Vagina (tissue), 2 donors: ENCODE measurements around the gene PRSS27. TPM values are rescaled to one million over a fixed set of nuclear protein-coding genes. Genes with fewer than 3 reads are reported as not detected.

Source experiments
- DNase-seq, 2 donors: peaks; one replicate each; pipeline ENCODE4 v3.0.0-alpha.2; 2017; ENCODE audit errors: extremely low spot score in 2 of 2
- H3K27ac ChIP-seq: fragments of 200-600 bp; sonication (generic); one replicate; pipeline ENCODE4 v1.5.1; 2019
- H3K27me3 ChIP-seq: fragments of 200-600 bp; sonication (generic); one replicate; pipeline ENCODE4 v1.5.1; 2019
- H3K36me3 ChIP-seq, 2 donors: fragments of 200-600 bp; sonication (generic); one replicate each; pipeline ENCODE4 v1.5.1; 2017 to 2019
- H3K4me1 ChIP-seq: fragments of 200-600 bp; sonication (generic); one replicate; pipeline ENCODE4 v1.5.1; 2019
- H3K4me3 ChIP-seq, 2 donors: fragments of 200-600 bp; sonication (generic); 1 replicate in 1 of 2; 2 replicates in 1 of 2; pipeline ENCODE4 v1.5.1; 2016 to 2019
- H3K9me3 ChIP-seq: fragments of 200-600 bp; sonication (generic); one replicate; pipeline ENCODE4 v1.5.1; 2019
- POLR2A ChIP-seq, 2 donors: fragments of 450-650 bp; IDR thresholded peaks; one replicate each; pipeline ENCODE4 v1.6.1; 2017; ENCODE audit warnings: antibody characterized with exemption in 2 of 2, mild to moderate bottlenecking in 2 of 2, moderate library complexity in 2 of 2
- POLR2AphosphoS5 ChIP-seq, 2 donors: sonication (generic); formaldehyde crosslinking; IDR thresholded peaks; one replicate each; pipeline ENCODE4 v1.9.0; 2017; ENCODE audit warnings: antibody characterized with exemption in 2 of 2, mild to moderate bottlenecking in 2 of 2, low read depth in 1 of 2; ENCODE audit not compliant: insufficient read depth in 1 of 2
- intact Hi-C: fragments of 100-400 bp; cut with DNase I; formaldehyde crosslinking; loops from one replicate; pipeline ENCODE4 v1.15.1; 2023
- total RNA-seq: library from RNA; depleted of rRNA; stranded (reverse); fragments of >200 nt; gene quantifications from one replicate; pipeline ENCODE4 v1.2.3, GENCODE V29; 2016
- TF ChIP-seq, protein P1 (sequence below), 3 experiments: fragments of 450-650 bp in 2 of 3; fragments of 200-600 bp in 1 of 3; sonication (generic) in 1 of 3; IDR thresholded peaks; one replicate each; pipeline ENCODE4 v1.5.1; 2017 to 2019; ENCODE audit warnings: antibody characterized with exemption in 3 of 3, mild to moderate bottlenecking in 2 of 3, moderate library complexity in 2 of 3

Gene PRSS27
- total RNA-seq, 1 donor from 2014 or later: 61.6 TPM

DNA sequence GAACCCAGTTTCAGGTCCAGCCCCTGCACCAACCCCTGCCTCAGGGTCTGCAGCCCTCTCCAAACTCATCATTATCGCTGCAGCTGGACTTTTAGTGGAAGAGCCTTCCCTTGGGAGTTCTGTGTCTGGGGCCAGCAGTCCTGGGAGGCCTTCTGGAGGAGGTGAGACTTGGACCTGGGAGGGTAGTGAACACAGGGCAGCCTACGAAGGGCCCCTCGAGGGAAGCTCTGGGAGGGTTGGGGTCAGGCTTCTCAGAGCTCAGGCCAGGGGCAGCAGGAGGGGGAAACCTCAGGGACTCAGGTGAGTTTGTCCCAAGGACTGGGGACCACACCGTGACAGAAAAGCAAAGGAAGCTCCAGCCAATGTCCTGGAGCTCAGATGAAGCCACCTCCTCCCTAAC is 21.1 kb upstream of the PRSS27 start:
- H3K4me1 ChIP-seq: no peaks in the 10 kb centered on the region
- no peak for DNase-seq
- TF ChIP-seq POLR2AphosphoS5 (IDR thresholded peaks at IDR 0.05; ENCODE audit: insufficient read depth in 1 of 2, low read depth in 1 of 2) (no peak), POLR2A (IDR thresholded peaks at IDR 0.05) (no peak)
- TF ChIP-seq, protein P1, sequence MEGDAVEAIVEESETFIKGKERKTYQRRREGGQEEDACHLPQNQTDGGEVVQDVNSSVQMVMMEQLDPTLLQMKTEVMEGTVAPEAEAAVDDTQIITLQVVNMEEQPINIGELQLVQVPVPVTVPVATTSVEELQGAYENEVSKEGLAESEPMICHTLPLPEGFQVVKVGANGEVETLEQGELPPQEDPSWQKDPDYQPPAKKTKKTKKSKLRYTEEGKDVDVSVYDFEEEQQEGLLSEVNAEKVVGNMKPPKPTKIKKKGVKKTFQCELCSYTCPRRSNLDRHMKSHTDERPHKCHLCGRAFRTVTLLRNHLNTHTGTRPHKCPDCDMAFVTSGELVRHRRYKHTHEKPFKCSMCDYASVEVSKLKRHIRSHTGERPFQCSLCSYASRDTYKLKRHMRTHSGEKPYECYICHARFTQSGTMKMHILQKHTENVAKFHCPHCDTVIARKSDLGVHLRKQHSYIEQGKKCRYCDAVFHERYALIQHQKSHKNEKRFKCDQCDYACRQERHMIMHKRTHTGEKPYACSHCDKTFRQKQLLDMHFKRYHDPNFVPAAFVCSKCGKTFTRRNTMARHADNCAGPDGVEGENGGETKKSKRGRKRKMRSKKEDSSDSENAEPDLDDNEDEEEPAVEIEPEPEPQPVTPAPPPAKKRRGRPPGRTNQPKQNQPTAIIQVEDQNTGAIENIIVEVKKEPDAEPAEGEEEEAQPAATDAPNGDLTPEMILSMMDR (IDR thresholded peaks at IDR 0.05): no peak
- intact Hi-C loops: no loop called here
- no peaks in the 10 kb centered on the region for H3K27me3 ChIP-seq
- no peaks in the 10 kb centered on the region for H3K9me3 ChIP-seq
- H3K4me3 ChIP-seq: no peak overlapping the region
- no peak overlapping the region for H3K27ac ChIP-seq
- no peaks in the 10 kb centered on the region for H3K36me3 ChIP-seq

DNA sequence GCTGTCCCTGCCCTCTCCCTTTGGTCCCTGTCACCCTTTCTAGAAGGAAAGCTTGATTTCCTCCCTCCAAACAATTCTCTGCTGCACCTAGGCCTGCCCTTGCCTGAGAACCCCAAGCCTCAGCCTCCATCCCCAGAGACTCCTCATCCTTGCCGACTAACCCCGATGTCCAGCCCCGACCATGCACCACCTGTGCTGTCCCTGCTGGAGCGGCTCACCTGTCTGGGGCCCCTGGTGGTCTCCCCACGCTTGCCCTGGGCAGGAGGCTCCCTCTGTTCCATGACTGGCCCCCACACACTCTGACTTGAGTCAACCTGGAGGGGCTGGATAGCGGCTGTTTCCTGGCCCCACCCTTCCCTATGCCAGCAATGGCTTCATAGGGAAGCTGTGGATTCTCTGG is 20.5 kb upstream of the PRSS27 start:
- intact Hi-C loops: no loop called here
- H3K4me3 ChIP-seq: no peak overlapping the region
- DNase-seq: no peak

DNA sequence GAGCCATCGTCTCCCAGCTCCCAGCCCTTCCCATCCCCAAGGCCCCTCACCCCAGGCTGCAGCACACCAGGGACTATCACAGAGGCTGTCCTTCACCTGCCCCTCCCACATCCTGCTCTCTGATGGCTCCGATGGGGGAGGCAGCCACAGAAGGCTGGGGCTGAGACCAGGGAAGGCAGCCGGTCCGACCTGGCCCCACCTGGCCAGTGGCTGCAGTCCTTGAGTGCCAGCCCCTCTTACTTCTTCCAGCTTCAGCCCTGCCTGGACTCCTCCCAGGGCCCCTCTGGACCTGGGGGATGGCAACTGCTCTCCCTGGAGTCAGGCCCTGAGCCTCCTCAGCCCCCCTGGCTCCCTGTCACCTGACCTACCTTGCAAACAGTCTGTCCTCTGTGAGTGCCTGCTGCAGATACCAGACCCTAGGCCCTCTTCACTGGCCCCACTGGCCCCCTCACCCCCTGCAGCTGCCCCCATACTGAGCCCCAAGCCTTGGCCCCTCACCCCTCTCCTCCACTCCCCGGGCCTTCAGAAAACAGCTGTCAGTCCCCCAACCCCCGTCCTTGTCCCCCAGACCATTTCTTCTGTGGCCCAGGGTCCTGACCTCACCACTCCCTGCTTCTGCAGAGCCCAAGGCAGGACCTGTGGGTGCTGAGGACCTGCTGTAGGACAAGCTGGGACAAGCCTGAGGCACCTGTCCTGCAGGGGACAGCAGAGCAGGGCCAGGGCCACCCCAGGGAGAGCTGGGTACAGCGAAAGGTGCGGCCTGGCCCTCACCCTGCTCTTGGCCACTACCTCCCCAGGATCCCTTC is 19.8 kb upstream of the PRSS27 start:
- no peaks in the 10 kb centered on the region for H3K4me1 ChIP-seq
- H3K9me3 ChIP-seq: no peaks in the 10 kb centered on the region
- TF ChIP-seq POLR2AphosphoS5 (IDR thresholded peaks at IDR 0.05; ENCODE audit: insufficient read depth in 1 of 2, low read depth in 1 of 2) (no peak), POLR2A (IDR thresholded peaks at IDR 0.05) (no peak)
- H3K27me3 ChIP-seq: no peaks in the 10 kb centered on the region
- H3K36me3 ChIP-seq: no peaks in the 10 kb centered on the region
- H3K27ac ChIP-seq: no peak overlapping the region
- DNase-seq: no peak
- intact Hi-C loops: no loop called here
- H3K4me3 ChIP-seq: no peak overlapping the region

More for the DNA sequence above, 20.5 kb upstream of the PRSS27 start:
- no peaks in the 10 kb centered on the region for H3K27me3 ChIP-seq
- H3K36me3 ChIP-seq: no peaks in the 10 kb centered on the region
- no peaks in the 10 kb centered on the region for H3K4me1 ChIP-seq
- TF ChIP-seq POLR2A (IDR thresholded peaks at IDR 0.05): no peak
- TF ChIP-seq, protein P1 (IDR thresholded peaks at IDR 0.05): no peak
- no peak for TF ChIP-seq POLR2AphosphoS5 (IDR thresholded peaks at IDR 0.05; ENCODE audit: insufficient read depth in 1 of 2, low read depth in 1 of 2)
- no peaks in the 10 kb centered on the region for H3K9me3 ChIP-seq
- no peak overlapping the region for H3K27ac ChIP-seq

DNA sequence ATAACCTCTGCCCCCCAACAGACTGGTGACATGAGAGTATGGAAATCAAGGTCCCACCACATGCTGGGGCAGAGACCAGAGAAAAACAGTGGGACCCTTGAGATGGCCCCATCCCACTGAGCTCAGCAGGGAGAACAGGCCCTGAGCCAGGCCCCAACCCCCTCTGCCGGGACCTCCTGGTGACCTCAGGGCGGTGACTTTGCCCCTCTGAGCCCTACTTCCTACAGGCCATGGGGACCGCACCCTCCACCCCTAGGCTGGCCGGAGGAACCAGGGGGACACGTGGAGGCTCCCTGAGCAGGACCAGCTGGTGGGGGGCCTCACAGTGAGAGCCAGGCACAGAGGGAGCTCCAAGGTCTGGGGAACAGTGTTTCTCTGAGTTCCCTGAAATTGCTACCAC is 18.6 kb upstream of the PRSS27 start:
- Histone ChIP-seq H3K4me1 (no peaks in the 10 kb centered on the region), H3K4me3 (no peak overlapping the region), H3K27me3 (no peaks in the 10 kb centered on the region), H3K27ac (no peak overlapping the region), H3K36me3 (no peaks in the 10 kb centered on the region), H3K9me3 (no peaks in the 10 kb centered on the region)
- TF ChIP-seq POLR2AphosphoS5 (IDR thresholded peaks at IDR 0.05; ENCODE audit: insufficient read depth in 1 of 2, low read depth in 1 of 2) (no peak), POLR2A (IDR thresholded peaks at IDR 0.05) (no peak)
- TF ChIP-seq, protein P1 (IDR thresholded peaks at IDR 0.05): no peak
- DNase-seq: no peak
- intact Hi-C loops: no loop called here

DNA sequence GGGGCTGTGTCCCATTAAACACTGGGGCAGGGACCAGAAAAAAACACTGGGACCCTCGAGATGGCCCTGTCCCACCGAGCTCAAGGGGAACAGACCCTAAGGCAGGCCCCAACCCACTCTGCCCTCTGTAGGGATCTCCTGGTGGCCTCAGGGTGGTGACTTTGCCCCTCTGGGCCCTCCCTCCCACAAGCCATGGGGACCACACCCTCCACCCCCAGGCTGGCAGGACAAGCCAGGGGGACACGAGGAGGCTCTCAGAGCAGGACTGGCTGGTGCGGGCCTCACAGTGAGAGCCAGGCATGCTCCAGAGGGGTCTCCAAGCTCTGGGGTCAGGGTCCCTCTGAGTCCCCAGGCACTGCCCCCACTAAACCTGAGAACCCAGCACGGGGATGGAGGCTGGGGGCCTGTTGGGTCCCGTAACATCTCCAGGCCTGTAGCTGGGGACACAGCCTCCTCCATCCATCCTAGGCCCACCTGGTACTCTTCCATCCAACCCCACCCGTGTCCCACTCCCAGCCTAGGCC is 17.9 kb upstream of the PRSS27 start:
- Histone ChIP-seq H3K9me3 (no peaks in the 10 kb centered on the region), H3K36me3 (no peaks in the 10 kb centered on the region), H3K4me3 (no peak overlapping the region), H3K4me1 (no peaks in the 10 kb centered on the region), H3K27me3 (no peaks in the 10 kb centered on the region), H3K27ac (no peak overlapping the region)
- intact Hi-C loops: no loop called here
- TF ChIP-seq POLR2AphosphoS5 (IDR thresholded peaks at IDR 0.05; ENCODE audit: insufficient read depth in 1 of 2, low read depth in 1 of 2) (no peak), POLR2A (IDR thresholded peaks at IDR 0.05) (no peak)
- TF ChIP-seq, protein P1 (IDR thresholded peaks at IDR 0.05): no peak
- no peak for DNase-seq
